ENCODE data around the gene TGFB2. TPM values are rescaled to one million over a fixed set of nuclear protein-coding genes. Genes with fewer than 3 reads are reported as not detected.

TGFB2 gene
- total RNA-seq, 1 experiment from 2014 or later, result 0.34 TPM

GRCh38 chr1:218346391-218347204 is 1.5 kb downstream of the TGFB2 start:
- no peaks in the 10 kb centered on the region for H4K20me1 ChIP-seq (ENCODE audit: insufficient read depth)
- peak overlapping the region; percentile 73 for H3K4me2 ChIP-seq (ENCODE audit: low read length)
- DNase-seq (ENCODE audit: low read depth, low spot score) (no peak), ATAC-seq (no peak)
- ChIA-PET CTCF (no interaction called here), POLR2A (no interaction called here), RAD21 (ENCODE audit: low non-redundant PET in 1 of 2, low total read pairs in 2 of 2, uncharacterized antibody in 2 of 2, unreplicated experiment in 2 of 2) (no interaction called here)
- H3K27ac ChIP-seq (ENCODE audit: low read depth, low read length), result no peak overlapping the region
- no peaks in the 10 kb centered on the region for H3K36me3 ChIP-seq (ENCODE audit: control insufficient read depth in 1 of 2, insufficient read depth in 2 of 2, low read length in 2 of 2)
- no peaks in the 10 kb centered on the region for H3K9me3 ChIP-seq (ENCODE audit: control insufficient read depth in 1 of 2, insufficient read depth in 1 of 2, low read depth in 1 of 2, low read length in 2 of 2)
- H3K4me3 ChIP-seq (replicated peaks in 1 of 2; ENCODE audit: low read depth in 1 of 2, low read length in 2 of 2), result peak overlapping the region; percentile 37 to 52
- intact Hi-C loops (cut with micrococcal nuclease), result no loop called here
- no peaks in the 10 kb centered on the region for H3K27me3 ChIP-seq (ENCODE audit: insufficient read depth, low read length)
- TF ChIP-seq CEBPB (IDR thresholded peaks at IDR 0.05; ENCODE audit: low read depth), result no peak
- TF ChIP-seq ZFX (IDR thresholded peaks at IDR 0.05), result no peak
- no peak for TF ChIP-seq SRF (IDR thresholded peaks at IDR 0.05; ENCODE audit: low read depth)
- no peak for TF ChIP-seq TCF7L2 (IDR thresholded peaks at IDR 0.05; ENCODE audit: borderline replicate concordance, extremely low read depth, insufficient read depth, insufficient read length)
- no peak for TF ChIP-seq EZH2phosphoT487 (IDR thresholded peaks at IDR 0.05; ENCODE audit: borderline replicate concordance)
- TF ChIP-seq RAD21 (IDR thresholded peaks at IDR 0.05; ENCODE audit: low read depth), result no peak
- no peak for TF ChIP-seq JUND (IDR thresholded peaks at IDR 0.05)
- TF ChIP-seq YY1 (IDR thresholded peaks at IDR 0.05; ENCODE audit: extremely low read depth, insufficient replicate concordance, low read depth, low read length), result no peak
- TF ChIP-seq EGR1 (IDR thresholded peaks at IDR 0.05; ENCODE audit: low read depth), result no peak
- TF ChIP-seq SIN3A (IDR thresholded peaks at IDR 0.05; ENCODE audit: low read depth), result no peak
- TF ChIP-seq CBX3 (IDR thresholded peaks at IDR 0.05; ENCODE audit: low read depth), result no peak
- TSS peak; percentile 30 for BruUV-seq (replicated peaks)
- peak overlapping the region; percentile 49 for H2AFZ ChIP-seq (ENCODE audit: low read depth, low read length, poor library complexity, severe bottlenecking)
- no peaks in the 10 kb centered on the region for H3K9me2 ChIP-seq (ENCODE audit: insufficient read depth)
- H3K79me2 ChIP-seq (ENCODE audit: insufficient read depth, low read length), result no peaks in the 10 kb centered on the region
- peaks cover 0 to 8% of the 10 kb centered on the region in 2 experiments; a peak in 2 of 4 replicates for H3K4me1 ChIP-seq (ENCODE audit: control insufficient read depth in 1 of 2, insufficient read depth in 2 of 2, low read length in 2 of 2)
- peak overlapping the region; percentile 37; the same call in 1 of the 2 replicates for H3K9ac ChIP-seq (ENCODE audit: low read length)

DNA sequence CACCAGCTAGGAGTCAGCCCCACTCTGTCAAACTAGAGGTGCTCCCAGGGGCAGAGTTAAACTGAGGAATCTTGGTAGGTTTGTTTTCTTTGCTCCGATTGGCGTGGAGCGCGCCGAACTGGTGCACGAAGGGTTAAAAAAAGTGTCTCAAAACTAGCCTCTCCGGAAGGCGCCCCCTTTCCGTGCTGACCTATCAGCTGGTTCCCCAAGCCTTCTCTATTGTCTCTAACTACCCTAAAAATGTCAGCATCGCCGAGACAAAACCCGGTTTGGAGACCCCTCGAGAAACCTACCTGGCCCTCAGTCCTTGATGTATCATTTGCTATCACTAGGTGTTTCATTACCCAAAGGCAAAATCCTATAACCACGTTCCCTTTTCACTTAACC is 2.2 kb downstream of the TGFB2 start:
- Histone ChIP-seq H3K9ac (ENCODE audit: low read length) (no peak overlapping the region), H4K20me1 (ENCODE audit: insufficient read depth) (no peaks in the 10 kb centered on the region), H2AFZ (ENCODE audit: low read depth, low read length, poor library complexity, severe bottlenecking) (no peak overlapping the region), H3K79me2 (ENCODE audit: insufficient read depth, low read length) (no peaks in the 10 kb centered on the region), H3K9me2 (ENCODE audit: insufficient read depth) (no peaks in the 10 kb centered on the region), H3K4me3 (replicated peaks in 1 of 2; ENCODE audit: low read depth in 1 of 2, low read length in 2 of 2) (no peak overlapping the region), H3K4me1 (ENCODE audit: control insufficient read depth in 1 of 2, insufficient read depth in 2 of 2, low read length in 2 of 2) (peaks cover 0 to 8% of the 10 kb centered on the region in 2 experiments; a peak in 2 of 4 replicates), H3K27me3 (ENCODE audit: insufficient read depth, low read length) (no peaks in the 10 kb centered on the region), H3K27ac (ENCODE audit: low read depth, low read length) (no peak overlapping the region), H3K36me3 (ENCODE audit: control insufficient read depth in 1 of 2, insufficient read depth in 2 of 2, low read length in 2 of 2) (no peaks in the 10 kb centered on the region), H3K4me2 (ENCODE audit: low read length) (no peak overlapping the region), H3K9me3 (ENCODE audit: control insufficient read depth in 1 of 2, insufficient read depth in 1 of 2, low read depth in 1 of 2, low read length in 2 of 2) (no peaks in the 10 kb centered on the region)
- CTCF ChIA-PET, result no interaction called here
- intact Hi-C loops (cut with micrococcal nuclease), result no loop called here
- POLR2A ChIA-PET, result no interaction called here
- RAD21 ChIA-PET (ENCODE audit: low non-redundant PET in 1 of 2, low total read pairs in 2 of 2, uncharacterized antibody in 2 of 2, unreplicated experiment in 2 of 2), result no interaction called here
- no peak for ATAC-seq
- BruUV-seq (replicated peaks), result no TSS peak
- DNase-seq (ENCODE audit: low read depth, low spot score), result no peak
- TF ChIP-seq REST (IDR thresholded peaks at IDR 0.05; ENCODE audit: low read depth) (no peak), POLR2A (IDR thresholded peaks at IDR 0.05; ENCODE audit: borderline replicate concordance, extremely low read depth, insufficient read depth, insufficient read length) (no peak), FOSL1 (IDR thresholded peaks at IDR 0.05; ENCODE audit: low read depth) (no peak), ZFX (IDR thresholded peaks at IDR 0.05) (no peak), JUND (IDR thresholded peaks at IDR 0.05) (no peak), CEBPB (IDR thresholded peaks at IDR 0.05; ENCODE audit: low read depth) (no peak), ATF3 (IDR thresholded peaks at IDR 0.05) (no peak), CBX3 (IDR thresholded peaks at IDR 0.05; ENCODE audit: low read depth) (no peak)
- TF ChIP-seq, protein P1, sequence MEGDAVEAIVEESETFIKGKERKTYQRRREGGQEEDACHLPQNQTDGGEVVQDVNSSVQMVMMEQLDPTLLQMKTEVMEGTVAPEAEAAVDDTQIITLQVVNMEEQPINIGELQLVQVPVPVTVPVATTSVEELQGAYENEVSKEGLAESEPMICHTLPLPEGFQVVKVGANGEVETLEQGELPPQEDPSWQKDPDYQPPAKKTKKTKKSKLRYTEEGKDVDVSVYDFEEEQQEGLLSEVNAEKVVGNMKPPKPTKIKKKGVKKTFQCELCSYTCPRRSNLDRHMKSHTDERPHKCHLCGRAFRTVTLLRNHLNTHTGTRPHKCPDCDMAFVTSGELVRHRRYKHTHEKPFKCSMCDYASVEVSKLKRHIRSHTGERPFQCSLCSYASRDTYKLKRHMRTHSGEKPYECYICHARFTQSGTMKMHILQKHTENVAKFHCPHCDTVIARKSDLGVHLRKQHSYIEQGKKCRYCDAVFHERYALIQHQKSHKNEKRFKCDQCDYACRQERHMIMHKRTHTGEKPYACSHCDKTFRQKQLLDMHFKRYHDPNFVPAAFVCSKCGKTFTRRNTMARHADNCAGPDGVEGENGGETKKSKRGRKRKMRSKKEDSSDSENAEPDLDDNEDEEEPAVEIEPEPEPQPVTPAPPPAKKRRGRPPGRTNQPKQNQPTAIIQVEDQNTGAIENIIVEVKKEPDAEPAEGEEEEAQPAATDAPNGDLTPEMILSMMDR (IDR thresholded peaks at IDR 0.05 in 2 of 3, conservative IDR thresholded peaks at IDR 0.05 in 1 of 3; ENCODE audit: borderline replicate concordance in 1 of 3, insufficient read depth in 1 of 3, low read depth in 2 of 3, low read length in 2 of 3), result no peak
